Muscle layer of colon (tissue), 2 donors: ENCODE results near the gene ATP8A2.

Source experiments
- H3K27ac ChIP-seq: one replicate; pipeline ENCODE4 v1.7.0; 2013; ENCODE audit warnings: low read depth, mild to moderate bottlenecking, low read length, moderate library complexity
- H3K27me3 ChIP-seq, 2 donors: one replicate each; pipeline ENCODE4 v1.7.0; 2013; ENCODE audit warnings: low read length in 2 of 2, mild to moderate bottlenecking in 2 of 2; ENCODE audit not compliant: insufficient read depth in 2 of 2, control insufficient read depth in 1 of 2
- H3K36me3 ChIP-seq: one replicate; pipeline ENCODE4 v1.7.0; 2013; ENCODE audit warnings: mild to moderate bottlenecking, low read length; ENCODE audit not compliant: insufficient read depth
- H3K4me1 ChIP-seq: one replicate; pipeline ENCODE4 v1.7.0; 2013; ENCODE audit warnings: mild to moderate bottlenecking, low read length; ENCODE audit not compliant: insufficient read depth
- H3K4me3 ChIP-seq, 2 donors: one replicate each; pipeline ENCODE4 v1.7.0; 2013; ENCODE audit warnings: low read length in 2 of 2, low read depth in 1 of 2, mild to moderate bottlenecking in 1 of 2, moderate library complexity in 1 of 2
- H3K9ac ChIP-seq: one replicate; pipeline ENCODE4 v1.7.0; 2013; ENCODE audit warnings: low read length
- H3K9me3 ChIP-seq: one replicate; pipeline ENCODE4 v1.7.0; 2013; ENCODE audit warnings: mild to moderate bottlenecking, low read length
- donor health status: abdominal sarcoma.
- donor health status: Adenocarcinoma of cecum.

The ATP8A2 gene

GRCh38 chr13:26024558-26024957 lies 652.8 kb downstream of the ATP8A2 start:
- no peaks in the 10 kb centered on the region for H3K9me3 ChIP-seq
- H3K4me3 ChIP-seq = no peak overlapping the region
- H3K36me3 ChIP-seq = no peaks in the 10 kb centered on the region
- no peaks in the 10 kb centered on the region for H3K27me3 ChIP-seq
- H3K4me1 ChIP-seq = no peaks in the 10 kb centered on the region
- no peak overlapping the region for H3K27ac ChIP-seq
- H3K9ac ChIP-seq = no peak overlapping the region

DNA sequence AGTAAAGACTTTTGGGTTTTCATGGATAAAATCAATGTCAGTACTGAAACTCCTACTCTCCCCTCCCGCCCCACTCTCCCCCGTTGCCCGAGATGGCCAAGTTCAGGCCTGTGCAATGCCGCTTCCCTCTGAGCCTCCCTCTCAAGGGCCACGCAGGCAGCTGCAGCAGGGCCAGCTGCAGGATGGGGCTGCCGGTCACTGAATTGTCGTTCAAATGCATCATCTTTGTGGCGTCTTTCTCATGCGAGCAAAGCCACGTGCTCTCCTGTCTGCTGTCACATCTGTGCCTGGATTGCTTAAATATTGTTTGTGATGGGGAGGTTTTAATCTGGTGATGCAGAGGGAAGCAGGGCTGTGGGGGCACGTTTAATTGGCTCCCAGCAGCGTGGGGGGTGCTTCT lies 653.4 kb downstream of the ATP8A2 start:
- Histone ChIP-seq H3K9me3 (no peaks in the 10 kb centered on the region), H3K4me3 (no peak overlapping the region), H3K27ac (no peak overlapping the region), H3K36me3 (no peaks in the 10 kb centered on the region), H3K4me1 (no peaks in the 10 kb centered on the region), H3K9ac (no peak overlapping the region), H3K27me3 (no peaks in the 10 kb centered on the region)

DNA sequence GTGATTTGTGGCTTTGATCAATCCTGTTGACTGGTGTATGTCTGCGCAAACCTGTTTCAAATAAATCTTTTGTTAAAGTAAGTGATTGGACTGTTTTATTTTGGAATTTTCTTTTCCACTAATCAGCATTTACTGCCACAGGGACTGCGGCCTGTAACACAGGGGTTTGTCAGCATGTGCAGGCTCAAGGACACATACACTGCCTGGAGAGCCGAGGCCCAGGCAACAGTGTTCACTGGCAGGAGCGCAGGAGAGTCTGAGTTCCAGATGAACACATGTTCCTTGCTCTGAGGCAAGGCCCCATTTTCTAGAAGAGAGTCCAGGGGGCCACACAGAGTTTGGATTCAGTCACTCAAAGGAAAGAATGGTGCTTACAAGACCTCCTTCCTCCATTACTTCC lies 654.0 kb downstream of the ATP8A2 start:
- H3K4me3 ChIP-seq = no peak overlapping the region
- H3K27me3 ChIP-seq = no peaks in the 10 kb centered on the region
- H3K27ac ChIP-seq = no peak overlapping the region
- H3K9ac ChIP-seq = no peak overlapping the region
- H3K9me3 ChIP-seq = no peaks in the 10 kb centered on the region
- no peaks in the 10 kb centered on the region for H3K4me1 ChIP-seq
- no peaks in the 10 kb centered on the region for H3K36me3 ChIP-seq

GRCh38 chr13:26026211-26026610 lies 654.4 kb downstream of the ATP8A2 start:
- no peaks in the 10 kb centered on the region for H3K27me3 ChIP-seq
- H3K27ac ChIP-seq = no peak overlapping the region
- no peak overlapping the region for H3K4me3 ChIP-seq
- H3K4me1 ChIP-seq = no peaks in the 10 kb centered on the region
- no peak overlapping the region for H3K9ac ChIP-seq
- H3K36me3 ChIP-seq = no peaks in the 10 kb centered on the region
- H3K9me3 ChIP-seq = no peaks in the 10 kb centered on the region

- Histone ChIP-seq H3K4me1 (no peaks in the 10 kb centered on the region), H3K4me3 (no peak overlapping the region), H3K27ac (no peak overlapping the region), H3K9me3 (no peaks in the 10 kb centered on the region), H3K27me3 (no peaks in the 10 kb centered on the region), H3K9ac (no peak overlapping the region), H3K36me3 (no peaks in the 10 kb centered on the region)
These were observed 657.9 kb downstream of the ATP8A2 start for GRCh38 chr13:26029581-26030136.

DNA sequence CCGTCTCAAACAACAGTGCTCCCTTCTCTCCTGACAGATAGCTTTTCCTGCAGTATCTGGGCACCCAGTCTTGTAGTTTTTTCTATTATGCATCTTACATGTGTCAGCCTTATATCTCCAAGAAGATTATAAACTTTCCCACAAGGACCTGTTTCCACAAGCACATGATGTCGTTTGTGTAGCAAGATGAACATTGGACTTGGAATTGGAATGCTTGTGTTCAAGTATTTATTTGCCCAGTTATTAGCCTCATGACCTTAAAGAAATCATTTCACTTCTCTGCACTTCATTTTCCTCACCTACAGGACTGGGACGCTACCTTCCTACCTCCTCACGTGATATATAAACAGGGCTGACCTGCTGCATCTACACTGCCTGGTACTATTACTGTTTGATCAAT lies 658.6 kb downstream of the ATP8A2 start:
- no peaks in the 10 kb centered on the region for H3K4me1 ChIP-seq
- H3K27me3 ChIP-seq = no peaks in the 10 kb centered on the region
- H3K9me3 ChIP-seq = no peaks in the 10 kb centered on the region
- H3K4me3 ChIP-seq = no peak overlapping the region
- H3K36me3 ChIP-seq = no peaks in the 10 kb centered on the region
- no peak overlapping the region for H3K27ac ChIP-seq
- H3K9ac ChIP-seq = no peak overlapping the region

DNA sequence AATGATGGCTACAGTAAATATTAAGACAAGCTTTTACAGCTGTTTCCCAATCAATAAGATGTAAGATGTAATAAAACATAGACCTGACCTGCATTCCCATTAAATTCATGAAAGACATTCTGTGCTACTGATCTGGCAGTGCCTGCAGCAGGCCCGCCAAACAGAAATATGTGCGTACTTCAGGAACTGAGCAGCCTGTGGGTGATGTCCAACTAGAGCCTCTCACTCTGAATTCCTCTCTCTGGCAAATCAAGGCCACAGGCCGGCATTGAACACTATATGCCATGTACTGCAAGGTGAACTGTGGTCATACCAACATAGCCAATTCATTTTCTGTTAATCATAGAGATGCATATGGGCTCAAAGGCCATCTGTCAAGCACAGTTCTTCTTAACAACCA lies 662.2 kb downstream of the ATP8A2 start:
- H3K9ac ChIP-seq = no peak overlapping the region
- H3K36me3 ChIP-seq = no peaks in the 10 kb centered on the region
- no peaks in the 10 kb centered on the region for H3K4me1 ChIP-seq
- no peak overlapping the region for H3K4me3 ChIP-seq
- no peaks in the 10 kb centered on the region for H3K9me3 ChIP-seq
- H3K27ac ChIP-seq = no peak overlapping the region
- no peaks in the 10 kb centered on the region for H3K27me3 ChIP-seq

DNA sequence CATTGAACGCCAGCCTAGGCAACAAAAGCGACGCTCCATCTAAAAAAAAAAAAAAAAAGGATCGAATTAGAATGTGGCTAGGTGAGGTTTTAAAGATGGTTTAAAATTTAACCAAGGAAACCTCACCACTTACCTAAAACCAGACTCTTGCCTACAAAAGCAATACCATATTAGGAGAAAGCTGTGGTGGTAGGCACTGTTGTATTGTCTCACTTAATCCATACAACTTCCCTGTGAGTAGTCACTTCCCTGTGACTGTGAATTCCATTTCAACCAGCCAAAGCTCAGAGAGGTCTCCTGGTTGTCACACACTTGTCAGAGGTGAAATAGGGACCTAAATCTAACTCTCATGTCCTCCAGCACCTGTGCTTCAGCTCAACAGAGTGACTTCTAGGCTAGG lies 664.6 kb downstream of the ATP8A2 start:
- H3K9ac ChIP-seq = no peak overlapping the region
- H3K4me3 ChIP-seq = no peak overlapping the region
- no peaks in the 10 kb centered on the region for H3K4me1 ChIP-seq
- no peaks in the 10 kb centered on the region for H3K27me3 ChIP-seq
- no peaks in the 10 kb centered on the region for H3K36me3 ChIP-seq
- no peaks in the 10 kb centered on the region for H3K9me3 ChIP-seq
- H3K27ac ChIP-seq = no peak overlapping the region

GRCh38 chr13:26037302-26037701 lies 665.5 kb downstream of the ATP8A2 start:
- H3K4me3 ChIP-seq = no peak overlapping the region
- H3K27me3 ChIP-seq = no peaks in the 10 kb centered on the region
- H3K4me1 ChIP-seq = no peaks in the 10 kb centered on the region
- no peak overlapping the region for H3K27ac ChIP-seq
- no peak overlapping the region for H3K9ac ChIP-seq
- H3K36me3 ChIP-seq = no peaks in the 10 kb centered on the region
- H3K9me3 ChIP-seq = no peaks in the 10 kb centered on the region

DNA sequence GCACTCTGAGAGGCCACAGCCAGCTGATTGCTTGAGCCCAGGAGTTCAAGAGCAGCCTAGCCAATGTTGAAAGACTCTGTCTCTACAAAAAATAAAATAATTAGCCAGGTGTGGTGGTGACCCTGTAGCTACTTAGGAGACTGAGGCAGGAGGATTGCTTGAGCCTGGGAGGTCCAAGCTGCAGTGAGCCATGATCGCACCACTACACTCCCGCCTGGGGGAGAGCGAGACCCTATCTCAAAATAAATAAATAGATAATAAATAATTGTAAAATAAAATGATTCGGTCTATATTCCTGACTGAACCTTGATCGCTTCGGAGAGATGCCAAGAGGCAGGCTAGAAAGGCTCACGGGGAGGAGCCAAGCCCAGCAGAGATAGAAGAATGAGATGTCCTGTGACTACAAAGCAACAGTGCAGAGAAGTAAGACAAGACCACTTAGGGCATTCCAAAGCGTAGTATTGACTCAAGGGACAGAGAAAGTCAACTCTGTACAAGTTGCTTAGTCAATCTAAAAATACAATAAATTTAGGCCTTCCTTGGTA lies 667.2 kb downstream of the ATP8A2 start:
- no peak overlapping the region for H3K4me3 ChIP-seq
- H3K9ac ChIP-seq = no peak overlapping the region
- no peak overlapping the region for H3K27ac ChIP-seq
- H3K4me1 ChIP-seq = no peaks in the 10 kb centered on the region
- H3K27me3 ChIP-seq = no peaks in the 10 kb centered on the region
- H3K9me3 ChIP-seq = no peaks in the 10 kb centered on the region
- H3K36me3 ChIP-seq = no peaks in the 10 kb centered on the region

DNA sequence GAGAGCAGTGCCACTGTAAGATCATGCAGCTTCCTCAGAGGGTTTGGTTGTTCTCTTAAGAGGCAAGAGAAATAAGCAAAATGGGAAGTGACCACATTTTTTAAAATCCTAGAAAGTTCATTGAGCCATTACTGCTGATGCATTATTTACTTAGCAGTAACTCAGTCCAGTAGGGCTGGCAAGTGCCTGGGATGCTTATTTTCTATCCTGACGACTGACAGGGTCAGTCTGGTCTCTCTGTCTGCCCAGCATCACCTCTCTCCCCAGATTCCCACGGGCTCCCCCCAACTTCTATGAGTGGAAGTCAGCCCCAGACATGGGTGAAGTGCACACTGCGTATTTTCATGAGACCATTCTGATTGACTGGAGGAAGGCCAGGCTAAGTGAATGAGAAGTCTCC lies 669.7 kb downstream of the ATP8A2 start:
- Histone ChIP-seq H3K27me3 (peaks cover 0 to 3% of the 10 kb centered on the region in 2 donors), H3K27ac (no peak overlapping the region), H3K4me1 (no peaks in the 10 kb centered on the region), H3K36me3 (no peaks in the 10 kb centered on the region), H3K9me3 (no peaks in the 10 kb centered on the region), H3K9ac (no peak overlapping the region), H3K4me3 (no peak overlapping the region)

DNA sequence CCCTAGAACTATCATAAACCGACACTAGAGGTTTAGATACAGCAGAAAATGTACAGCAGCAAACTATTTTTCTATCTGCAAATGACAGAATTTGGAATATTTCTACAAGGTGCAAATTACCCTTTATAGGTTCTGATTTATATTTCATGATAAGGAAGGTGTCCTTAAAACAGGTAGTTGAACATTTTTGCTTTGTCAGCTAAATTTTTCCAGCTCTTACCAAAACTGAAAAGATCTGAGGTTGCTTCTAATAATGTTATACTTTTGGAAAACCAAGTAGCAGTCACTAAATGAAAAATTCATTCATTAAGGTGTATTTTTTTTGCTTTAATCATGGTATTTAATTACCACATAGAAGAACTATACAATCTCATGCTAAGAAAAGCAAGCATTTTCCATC lies 671.0 kb downstream of the ATP8A2 start:
- H3K27me3 ChIP-seq = peaks cover 0 to 14% of the 10 kb centered on the region in 2 donors
- no peaks in the 10 kb centered on the region for H3K4me1 ChIP-seq
- no peak overlapping the region for H3K27ac ChIP-seq

More for the DNA sequence above, 671.0 kb downstream of the ATP8A2 start:
- Histone ChIP-seq H3K36me3 (no peaks in the 10 kb centered on the region), H3K4me3 (no peak overlapping the region), H3K9ac (no peak overlapping the region), H3K9me3 (no peaks in the 10 kb centered on the region)
